T-helper 2 cell treated with Interferon-gamma antibody and Interleukin-4, amounts not matched to agents 5 μg/mL and 100 μg/mL, for 36 hours (primary cell): ENCODE results near the gene HASPIN.

Source experiments
- DNase-seq: peaks from one replicate; pipeline ENCODE4 v3.0.0; 2021; ENCODE audit warnings: low spot score
- H3K27ac Mint-ChIP-seq: one replicate; pipeline ENCODE4 v1.8.0; 2021; ENCODE audit warnings: mild to moderate bottlenecking, mixed read lengths
- H3K27me3 Mint-ChIP-seq: one replicate; pipeline ENCODE4 v1.8.0; 2021; ENCODE audit warnings: low read depth, mixed read lengths
- H3K36me3 Mint-ChIP-seq: one replicate; pipeline ENCODE4 v1.8.0; 2021; ENCODE audit warnings: low read depth, mixed read lengths
- H3K4me1 Mint-ChIP-seq: one replicate; pipeline ENCODE4 v1.8.0; 2021; ENCODE audit warnings: low read depth, mixed read lengths
- H3K4me3 Mint-ChIP-seq: one replicate; pipeline ENCODE4 v1.8.0; 2022; ENCODE audit warnings: mild to moderate bottlenecking, moderate library complexity, mixed read lengths
- H3K9me3 Mint-ChIP-seq: one replicate; pipeline ENCODE4 v1.8.0; 2021; ENCODE audit warnings: mixed read lengths

HASPIN gene

DNA sequence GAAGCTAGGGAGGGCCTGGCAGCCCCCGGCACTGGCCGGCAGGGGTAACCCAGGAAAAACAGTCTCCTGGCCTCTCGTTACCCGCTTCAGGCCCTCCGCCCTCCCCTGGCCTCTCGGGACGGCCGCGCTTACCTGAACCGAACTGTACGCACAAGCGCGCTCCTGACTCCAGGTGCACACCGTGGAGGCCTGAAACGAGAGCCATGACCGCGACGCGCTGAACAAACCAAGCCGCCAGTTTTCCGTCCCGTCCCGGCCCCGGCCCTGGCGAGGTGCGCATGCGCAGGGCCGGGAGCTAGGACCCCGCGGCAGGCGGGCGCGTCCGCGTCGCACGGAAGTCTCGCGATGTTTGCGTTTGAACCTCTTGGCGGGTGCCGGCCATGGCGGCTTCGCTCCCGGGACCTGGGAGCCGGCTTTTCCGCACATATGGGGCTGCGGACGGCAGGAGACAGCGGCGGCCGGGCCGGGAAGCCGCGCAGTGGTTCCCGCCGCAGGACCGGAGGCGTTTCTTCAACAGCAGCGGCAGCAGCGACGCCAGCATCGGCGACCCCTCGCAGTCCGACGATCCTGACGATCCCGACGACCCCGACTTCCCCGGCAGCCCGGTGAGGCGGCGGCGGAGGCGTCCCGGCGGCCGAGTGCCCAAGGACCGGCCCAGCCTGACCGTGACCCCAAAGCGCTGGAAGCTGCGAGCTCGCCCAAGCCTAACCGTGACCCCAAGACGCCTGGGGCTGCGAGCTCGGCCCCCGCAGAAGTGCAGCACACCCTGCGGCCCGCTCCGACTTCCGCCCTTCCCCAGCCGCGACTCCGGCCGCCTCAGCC lies at the start of gene HASPIN:
Gene HASPIN (plus strand): TSS at position 348 of the 822 bp plus-strand sequence. CDS start 33 bp downstream, at position 381.
- H3K27me3 Mint-ChIP-seq = no peaks in the 10 kb centered on the region
- H3K4me1 Mint-ChIP-seq = peaks cover 52% of the 10 kb centered on the region
- H3K4me3 Mint-ChIP-seq = peak within 1 kb of the TSS; percentile 91
- H3K9me3 Mint-ChIP-seq = no peaks in the 10 kb centered on the region
- H3K36me3 Mint-ChIP-seq = peaks cover 61% of the 10 kb centered on the region
- DNase-seq = peak; percentile 92
- H3K27ac Mint-ChIP-seq = peak within 1 kb of the TSS; percentile 77

DNA sequence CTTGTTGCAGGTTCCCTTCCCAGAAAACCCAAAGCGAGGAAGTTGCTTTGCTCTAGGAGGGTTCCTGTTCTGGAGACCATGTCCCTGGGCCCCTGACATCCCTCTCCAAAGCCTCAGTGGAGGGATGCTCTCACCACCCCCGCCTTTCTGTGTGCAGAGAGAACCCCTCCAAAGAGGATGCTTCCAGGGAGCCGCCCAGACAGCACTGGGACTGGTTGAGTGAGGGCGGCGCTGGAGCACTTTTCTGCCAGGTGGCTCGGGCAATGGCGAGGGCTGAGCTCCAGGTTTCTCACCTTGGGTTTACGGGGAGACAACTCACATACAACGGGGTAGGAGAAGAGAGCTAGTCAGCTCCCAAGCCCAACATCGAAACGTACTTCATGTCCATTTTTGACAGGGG lies 47.8 kb upstream of the HASPIN start:
- Mint-ChIP-seq H3K4me1 (peaks cover 3% of the 10 kb centered on the region), H3K9me3 (no peaks in the 10 kb centered on the region), H3K4me3 (no peak overlapping the region), H3K36me3 (peaks cover 22% of the 10 kb centered on the region), H3K27ac (peak overlapping the region; percentile 62), H3K27me3 (no peaks in the 10 kb centered on the region)
- no peak for DNase-seq

DNA sequence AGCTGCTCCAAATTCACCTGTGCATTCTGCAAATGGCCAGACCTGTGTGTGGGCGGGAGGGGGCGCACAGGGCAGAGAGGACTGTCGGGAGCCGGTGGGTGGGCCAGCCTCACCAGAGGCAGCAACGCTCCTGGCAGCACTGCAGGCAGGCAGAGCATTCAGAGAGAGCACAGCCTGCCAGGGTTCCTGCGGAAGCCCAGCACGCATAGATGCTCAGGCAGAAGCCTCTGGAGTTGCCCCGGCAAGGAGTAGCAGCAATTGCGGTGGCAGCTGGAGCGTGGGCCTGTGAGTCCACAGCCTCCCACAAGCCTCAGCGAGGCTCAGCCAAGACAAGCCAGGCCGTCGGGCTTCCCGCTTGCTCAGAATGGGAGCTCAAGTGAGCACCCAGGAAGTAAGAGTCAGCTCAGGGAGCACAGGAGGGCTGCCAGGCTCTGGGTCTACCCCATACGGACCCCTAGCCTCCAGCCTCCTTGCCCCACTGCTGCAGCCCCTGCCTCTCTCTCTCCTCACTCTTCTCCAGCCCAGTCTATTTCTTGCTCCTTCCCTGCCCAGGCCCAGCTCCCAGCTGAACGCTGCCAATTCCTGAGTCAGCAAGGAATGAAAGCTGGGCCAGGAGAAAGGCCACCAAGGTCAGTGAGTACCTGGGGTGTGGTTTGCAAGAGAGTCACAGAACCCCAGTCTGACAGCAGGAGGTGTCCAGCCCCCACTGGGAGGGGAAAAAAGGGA lies 45.4 kb upstream of the HASPIN start:
- H3K27ac Mint-ChIP-seq = no peak overlapping the region
- H3K27me3 Mint-ChIP-seq = no peaks in the 10 kb centered on the region
- no peak for DNase-seq
- no peak overlapping the region for H3K4me3 Mint-ChIP-seq
- no peaks in the 10 kb centered on the region for H3K9me3 Mint-ChIP-seq
- H3K36me3 Mint-ChIP-seq = peaks cover 35% of the 10 kb centered on the region
- H3K4me1 Mint-ChIP-seq = peaks cover 8% of the 10 kb centered on the region

DNA sequence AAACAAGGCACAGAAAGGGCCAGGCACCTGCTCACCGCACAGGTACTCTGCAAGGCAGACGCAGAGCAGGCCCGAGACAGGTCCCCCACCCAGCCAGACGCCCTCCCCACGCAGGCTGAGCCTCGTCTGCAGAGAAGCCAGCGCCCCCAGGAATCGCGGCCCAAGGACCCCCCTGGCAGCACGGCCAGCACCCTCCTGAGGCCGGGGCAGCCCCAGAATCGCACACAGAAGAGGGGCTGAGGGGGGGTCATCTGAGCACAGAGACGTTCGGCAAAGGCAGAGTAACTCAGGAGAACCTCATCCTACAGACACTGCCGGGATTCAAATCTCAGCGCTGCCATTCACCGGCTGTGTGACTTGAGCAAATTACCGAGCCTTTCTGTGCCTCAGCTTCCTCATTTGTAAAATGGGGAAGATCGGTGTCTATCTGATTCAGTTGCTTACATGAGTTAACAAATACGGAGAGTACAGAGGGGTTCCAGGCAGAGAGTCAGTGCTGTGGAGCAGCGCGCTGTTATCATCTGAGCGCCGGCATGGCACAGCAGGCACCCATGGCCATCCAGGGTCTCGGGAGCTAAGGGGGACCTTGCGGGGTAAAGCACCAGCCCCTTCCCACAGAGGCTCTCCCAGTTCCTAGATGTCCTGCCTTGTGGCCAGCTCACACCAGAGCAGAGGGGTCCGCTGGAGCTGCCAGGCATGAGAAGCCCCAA lies 44.7 kb upstream of the HASPIN start:
- Mint-ChIP-seq H3K4me1 (peaks cover 10% of the 10 kb centered on the region), H3K27me3 (no peaks in the 10 kb centered on the region), H3K27ac (no peak overlapping the region), H3K36me3 (peaks cover 36% of the 10 kb centered on the region), H3K4me3 (no peak overlapping the region), H3K9me3 (no peaks in the 10 kb centered on the region)
- no peak for DNase-seq

DNA sequence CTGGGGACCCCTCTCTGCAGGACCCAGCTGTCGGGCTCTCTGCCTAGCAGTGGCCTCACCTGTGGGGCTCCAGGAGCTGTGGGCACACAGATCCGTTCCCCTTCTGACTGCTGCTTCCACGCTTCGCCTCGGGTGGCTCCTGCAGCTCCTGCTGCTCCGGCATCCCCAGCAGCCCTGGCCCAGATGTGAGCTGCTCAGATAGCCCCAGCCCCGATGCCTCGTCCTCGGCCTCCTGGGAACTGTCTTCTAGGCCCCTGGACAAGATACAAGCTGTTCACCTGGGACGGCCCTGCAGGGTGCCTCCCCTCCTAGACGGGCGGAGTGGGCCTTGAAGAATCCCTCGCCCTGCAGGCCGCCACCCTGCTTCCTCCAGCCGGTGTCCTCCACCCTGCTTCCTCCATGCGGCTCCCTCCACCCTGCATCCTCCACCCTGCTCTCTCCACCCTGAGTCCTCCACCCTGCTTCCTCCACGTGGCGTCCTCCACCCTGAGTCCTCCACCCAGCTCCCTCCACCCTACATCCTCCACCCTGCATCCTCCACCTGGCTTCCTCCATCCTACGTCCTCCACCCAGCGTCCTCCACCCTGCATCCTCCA lies 44.1 kb upstream of the HASPIN start:
- H3K27ac Mint-ChIP-seq = peak overlapping the region; percentile 70
- peaks cover 10% of the 10 kb centered on the region for H3K4me1 Mint-ChIP-seq
- H3K27me3 Mint-ChIP-seq = no peaks in the 10 kb centered on the region
- DNase-seq = no peak
- H3K9me3 Mint-ChIP-seq = no peaks in the 10 kb centered on the region
- peaks cover 36% of the 10 kb centered on the region for H3K36me3 Mint-ChIP-seq
- no peak overlapping the region for H3K4me3 Mint-ChIP-seq

DNA sequence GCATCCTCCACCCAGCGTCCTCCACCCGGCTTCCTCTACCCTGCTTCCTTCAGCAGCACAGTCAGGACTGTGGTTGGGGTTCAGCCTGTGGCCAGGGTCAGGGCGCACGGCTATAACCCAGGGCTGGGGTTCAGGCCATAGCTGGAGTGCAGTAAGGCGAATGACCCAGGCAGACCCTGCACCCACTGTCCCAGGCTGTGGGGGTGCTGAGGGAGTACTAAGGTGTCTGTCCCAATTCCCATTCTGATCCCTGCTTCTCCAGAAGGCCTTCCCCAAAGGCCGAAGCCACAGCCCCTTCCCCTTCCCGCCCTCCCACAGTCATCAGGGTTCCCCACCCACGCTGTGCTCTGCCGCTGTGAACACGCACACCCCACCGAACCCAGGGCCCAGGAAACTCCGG lies 42.6 kb upstream of the HASPIN start:
- no peak overlapping the region for H3K27ac Mint-ChIP-seq
- no peaks in the 10 kb centered on the region for H3K9me3 Mint-ChIP-seq
- no peak overlapping the region for H3K4me3 Mint-ChIP-seq
- no peaks in the 10 kb centered on the region for H3K27me3 Mint-ChIP-seq
- H3K36me3 Mint-ChIP-seq = peaks cover 34% of the 10 kb centered on the region
- no peak for DNase-seq
- peaks cover 10% of the 10 kb centered on the region for H3K4me1 Mint-ChIP-seq

DNA sequence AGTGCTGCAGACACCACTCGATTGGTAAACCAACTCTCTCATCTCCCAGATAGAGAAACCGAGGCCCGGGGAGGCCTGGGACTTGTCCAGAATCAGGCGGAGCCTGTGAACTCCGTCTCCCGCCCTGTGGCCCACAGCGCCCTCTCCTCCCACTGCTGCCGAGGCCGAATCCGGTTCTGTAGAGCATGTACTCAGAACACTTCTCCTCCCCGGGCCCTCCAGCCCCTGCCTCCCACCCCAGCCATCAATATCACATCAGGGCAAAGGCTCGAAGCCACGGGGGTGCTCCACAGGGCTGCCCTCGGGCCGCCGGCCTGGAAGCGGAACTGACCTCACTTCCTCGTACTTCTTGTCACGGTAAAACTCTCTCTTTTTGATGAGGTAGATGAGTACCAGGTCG lies 42.1 kb upstream of the HASPIN start:
- no peak for DNase-seq

DNA sequence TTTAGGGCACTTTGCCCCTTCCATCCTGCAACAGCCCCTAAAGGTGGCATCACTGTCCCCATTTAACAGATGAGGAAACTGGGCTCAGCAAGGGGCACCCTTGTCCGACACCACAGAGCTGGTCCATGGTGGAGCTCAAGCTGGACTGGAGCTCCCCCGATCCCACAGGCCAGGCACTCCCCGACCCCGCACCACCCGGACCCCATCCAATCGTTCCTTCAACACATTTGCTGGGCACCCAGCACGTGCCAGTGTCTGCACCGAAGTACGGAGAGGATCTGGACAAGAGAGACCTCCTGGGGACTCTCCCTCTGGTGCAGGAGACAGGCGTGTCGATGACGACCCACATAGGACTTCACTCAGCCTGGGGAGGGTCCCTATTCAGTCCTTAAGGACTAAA lies 41.7 kb upstream of the HASPIN start:
- Mint-ChIP-seq H3K4me1 (peaks cover 10% of the 10 kb centered on the region), H3K4me3 (no peak overlapping the region), H3K36me3 (peaks cover 31% of the 10 kb centered on the region), H3K27me3 (no peaks in the 10 kb centered on the region), H3K27ac (peak overlapping the region; percentile 47), H3K9me3 (no peaks in the 10 kb centered on the region)
- DNase-seq = no peak

More for the DNA sequence above, 42.1 kb upstream of the HASPIN start:
- no peaks in the 10 kb centered on the region for H3K27me3 Mint-ChIP-seq
- no peaks in the 10 kb centered on the region for H3K9me3 Mint-ChIP-seq
- H3K27ac Mint-ChIP-seq = peak overlapping the region; percentile 41
- H3K4me3 Mint-ChIP-seq = no peak overlapping the region
- H3K36me3 Mint-ChIP-seq = peaks cover 31% of the 10 kb centered on the region
- H3K4me1 Mint-ChIP-seq = peaks cover 10% of the 10 kb centered on the region

DNA sequence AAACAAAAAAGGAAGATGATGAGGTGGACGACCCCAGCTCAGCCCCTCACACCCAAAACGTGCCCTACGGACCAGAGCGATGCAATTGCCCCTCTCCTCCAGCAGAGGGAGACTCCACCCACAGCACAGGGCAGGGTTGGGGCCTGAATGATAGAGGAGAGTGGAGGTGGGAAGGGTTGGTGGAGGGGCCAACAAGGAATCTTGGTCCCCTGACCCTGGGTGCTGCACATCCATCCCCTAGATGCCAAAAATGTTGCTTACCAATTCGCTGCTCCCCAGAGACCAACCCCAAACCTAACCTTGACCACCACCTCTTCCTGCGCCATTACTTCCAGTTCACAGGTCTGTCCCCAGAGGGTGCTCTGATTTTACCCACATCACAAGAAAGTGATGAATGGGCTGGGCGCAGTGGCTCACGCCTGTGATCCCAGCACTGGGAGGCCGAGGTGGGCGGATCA lies 40.6 kb upstream of the HASPIN start:
- Mint-ChIP-seq H3K27me3 (no peaks in the 10 kb centered on the region), H3K27ac (peak overlapping the region; percentile 60), H3K36me3 (peaks cover 26% of the 10 kb centered on the region), H3K9me3 (no peaks in the 10 kb centered on the region), H3K4me1 (peaks cover 10% of the 10 kb centered on the region), H3K4me3 (no peak overlapping the region)
- DNase-seq = peak; percentile 46

DNA sequence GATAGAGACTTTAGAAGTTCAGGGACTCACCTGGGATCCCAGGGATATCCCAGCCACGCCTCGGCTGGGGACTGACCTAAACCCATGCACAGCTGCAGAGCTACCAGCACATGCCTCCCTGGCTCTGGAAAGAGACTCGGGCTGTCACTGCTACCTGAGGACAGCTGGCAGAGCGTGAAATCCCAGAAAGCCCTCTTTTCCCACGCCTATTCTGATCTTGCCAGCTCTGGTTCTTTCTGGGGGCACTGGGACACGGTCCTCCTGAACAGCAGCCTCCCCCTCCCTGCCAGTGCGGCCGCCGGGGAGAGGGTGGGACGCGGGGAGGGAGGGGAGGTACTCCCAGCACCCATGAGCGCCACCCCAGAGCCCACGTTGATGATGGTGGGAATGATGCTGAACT lies 38.5 kb upstream of the HASPIN start:
- Mint-ChIP-seq H3K4me1 (peaks cover 10% of the 10 kb centered on the region), H3K9me3 (no peaks in the 10 kb centered on the region), H3K36me3 (peaks cover 29% of the 10 kb centered on the region), H3K27ac (no peak overlapping the region), H3K4me3 (no peak overlapping the region), H3K27me3 (no peaks in the 10 kb centered on the region)
- DNase-seq = no peak

DNA sequence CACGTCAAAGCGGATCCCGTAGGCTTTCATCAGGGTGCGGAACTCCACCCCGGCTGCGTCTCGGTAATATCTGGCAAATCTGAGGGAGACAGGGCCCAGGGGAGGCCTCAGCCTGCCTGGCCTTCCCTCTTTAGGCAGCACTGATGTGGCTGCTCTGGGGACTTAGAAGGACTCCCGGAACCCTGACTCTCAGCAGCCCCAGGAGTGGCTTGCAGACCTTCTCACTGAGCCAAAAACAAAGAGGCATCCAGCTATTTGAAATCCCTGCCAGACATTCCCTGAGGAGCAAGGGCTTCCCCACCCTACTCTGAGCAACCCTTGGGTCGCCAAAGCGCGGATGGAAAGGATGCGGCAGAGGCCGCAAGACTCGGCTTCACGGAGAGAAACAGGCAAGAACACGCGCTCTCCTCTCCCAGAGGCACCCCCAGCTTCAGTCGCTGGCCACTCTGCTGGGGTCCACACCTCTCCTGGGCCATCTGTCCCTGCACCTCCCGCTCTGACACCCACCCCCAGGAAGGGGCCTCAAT lies 35.6 kb upstream of the HASPIN start:
- Mint-ChIP-seq H3K4me3 (no peak overlapping the region), H3K9me3 (no peaks in the 10 kb centered on the region), H3K36me3 (peaks cover 23% of the 10 kb centered on the region), H3K4me1 (peaks cover 12% of the 10 kb centered on the region), H3K27ac (no peak overlapping the region), H3K27me3 (no peaks in the 10 kb centered on the region)
- no peak for DNase-seq

DNA sequence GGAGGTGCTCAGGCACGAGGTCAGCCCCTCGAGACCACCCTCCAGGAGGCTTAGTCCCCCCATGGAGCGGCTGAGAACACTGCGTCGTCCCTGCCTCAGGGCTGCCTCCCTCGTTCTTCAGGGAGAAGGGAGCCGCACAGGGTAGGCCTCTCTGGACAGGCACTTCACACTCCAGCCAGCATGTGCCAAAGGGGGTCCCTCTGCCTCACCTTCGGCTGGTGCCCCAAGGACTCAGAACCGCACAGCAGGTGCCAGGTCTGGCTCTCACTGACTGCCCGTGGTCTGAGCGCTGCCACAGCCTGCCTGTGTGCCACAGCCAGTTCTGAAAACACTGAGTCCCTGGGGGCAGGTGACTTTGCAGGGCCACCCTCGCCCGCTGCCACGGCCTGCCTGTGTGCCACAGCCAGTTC lies 34.8 kb upstream of the HASPIN start:
- Mint-ChIP-seq H3K4me1 (peaks cover 13% of the 10 kb centered on the region), H3K9me3 (no peaks in the 10 kb centered on the region), H3K4me3 (no peak overlapping the region), H3K36me3 (peaks cover 19% of the 10 kb centered on the region), H3K27ac (no peak overlapping the region), H3K27me3 (no peaks in the 10 kb centered on the region)
- no peak for DNase-seq

DNA sequence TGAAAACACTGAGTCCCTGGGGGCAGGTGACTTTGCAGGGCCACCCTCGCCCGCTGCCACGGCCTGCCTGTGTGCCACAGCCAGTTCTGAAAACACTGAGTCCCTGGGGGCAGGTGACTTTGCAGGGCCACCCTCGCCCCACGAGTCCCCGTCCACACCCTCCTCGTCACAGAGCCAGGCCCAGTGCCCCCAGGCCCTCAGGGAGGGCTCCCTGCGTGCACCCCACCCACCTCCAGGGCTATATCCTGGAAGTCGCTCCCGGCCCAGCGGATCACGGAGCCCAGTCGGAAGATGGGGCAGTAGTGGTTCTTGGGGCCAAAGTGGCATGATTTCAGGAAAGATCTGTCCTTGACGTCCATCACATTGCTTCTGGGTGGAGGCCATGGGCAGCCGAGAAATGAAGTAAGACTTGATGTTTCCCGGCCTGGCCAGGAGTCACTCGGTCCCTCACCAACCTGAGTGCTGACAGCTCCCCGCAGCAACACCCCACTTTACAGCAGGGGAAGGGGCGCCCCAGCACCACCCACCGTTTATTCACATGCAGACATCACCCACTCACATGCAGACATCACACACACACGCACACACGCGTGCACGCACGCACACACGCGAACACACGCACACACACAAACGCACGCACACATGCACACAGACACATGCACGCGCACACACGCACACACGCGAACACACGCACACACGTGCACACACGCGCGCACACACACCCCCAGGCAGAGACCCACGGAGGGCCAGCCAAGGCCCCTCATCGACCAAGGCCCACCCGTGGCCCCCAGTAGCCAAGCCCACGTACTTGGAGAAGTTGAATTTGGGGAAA lies 34.2 kb upstream of the HASPIN start:
- Mint-ChIP-seq H3K27me3 (no peaks in the 10 kb centered on the region), H3K27ac (peak overlapping the region; percentile 36), H3K4me1 (peaks cover 19% of the 10 kb centered on the region), H3K36me3 (peaks cover 24% of the 10 kb centered on the region), H3K9me3 (no peaks in the 10 kb centered on the region), H3K4me3 (no peak overlapping the region)
- DNase-seq = no peak
